Uterus (tissue), 2 donors: Measurements from ENCODE around the gene NOBOX.
"Not testable (repeated sequence)": the region's sequence is repeated elsewhere in the genome, so short reads cannot be mapped to it uniquely, and the experiment has no call there.

ENCODE experiments used
- POLR2A ChIP-seq, 2 donors: fragments of 450-650 bp; IDR thresholded peaks; one replicate each; pipeline ENCODE4 v1.6.1; 2016; ENCODE audit warnings: antibody characterized with exemption in 2 of 2, mild to moderate bottlenecking in 1 of 2, moderate library complexity in 1 of 2
- TF ChIP-seq, protein P1 (sequence below), 4 experiments: fragments of 200-600 bp in 2 of 4; fragments of 450-650 bp in 2 of 4; sonication (generic) in 2 of 4; IDR thresholded peaks; one replicate each; pipeline ENCODE4 v1.5.1; 2016 to 2019; ENCODE audit warnings: antibody characterized with exemption in 4 of 4, mild to moderate bottlenecking in 2 of 4, moderate library complexity in 1 of 4

GRCh38 chr7:144427539-144427938, 24.0 kb upstream of the NOBOX start:
- TF ChIP-seq, protein P1, sequence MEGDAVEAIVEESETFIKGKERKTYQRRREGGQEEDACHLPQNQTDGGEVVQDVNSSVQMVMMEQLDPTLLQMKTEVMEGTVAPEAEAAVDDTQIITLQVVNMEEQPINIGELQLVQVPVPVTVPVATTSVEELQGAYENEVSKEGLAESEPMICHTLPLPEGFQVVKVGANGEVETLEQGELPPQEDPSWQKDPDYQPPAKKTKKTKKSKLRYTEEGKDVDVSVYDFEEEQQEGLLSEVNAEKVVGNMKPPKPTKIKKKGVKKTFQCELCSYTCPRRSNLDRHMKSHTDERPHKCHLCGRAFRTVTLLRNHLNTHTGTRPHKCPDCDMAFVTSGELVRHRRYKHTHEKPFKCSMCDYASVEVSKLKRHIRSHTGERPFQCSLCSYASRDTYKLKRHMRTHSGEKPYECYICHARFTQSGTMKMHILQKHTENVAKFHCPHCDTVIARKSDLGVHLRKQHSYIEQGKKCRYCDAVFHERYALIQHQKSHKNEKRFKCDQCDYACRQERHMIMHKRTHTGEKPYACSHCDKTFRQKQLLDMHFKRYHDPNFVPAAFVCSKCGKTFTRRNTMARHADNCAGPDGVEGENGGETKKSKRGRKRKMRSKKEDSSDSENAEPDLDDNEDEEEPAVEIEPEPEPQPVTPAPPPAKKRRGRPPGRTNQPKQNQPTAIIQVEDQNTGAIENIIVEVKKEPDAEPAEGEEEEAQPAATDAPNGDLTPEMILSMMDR (IDR thresholded peaks at IDR 0.05): not testable (repeated sequence)
- not testable (repeated sequence) for TF ChIP-seq POLR2A (IDR thresholded peaks at IDR 0.05)
